Measurements from ENCODE around the gene CNTNAP2.

CNTNAP2 gene

DNA sequence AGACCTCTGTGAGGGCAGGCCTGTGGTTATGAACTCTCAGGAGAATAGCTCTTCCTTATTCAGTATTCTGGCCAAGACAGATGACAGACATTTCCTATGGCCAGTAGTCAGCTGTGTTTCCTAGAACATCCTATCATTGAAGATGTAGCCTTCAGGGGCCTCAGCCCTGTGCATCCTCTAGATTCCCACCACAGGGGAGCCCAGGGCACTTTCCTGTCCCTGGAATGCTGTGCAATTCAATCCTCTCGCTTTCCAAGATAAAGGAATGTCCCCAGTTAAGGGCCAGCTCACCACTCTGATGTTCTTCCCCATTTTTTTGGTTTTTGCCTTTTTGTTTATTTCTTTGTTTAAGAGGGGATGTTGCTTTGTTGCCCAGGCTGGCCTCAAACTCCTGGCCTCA lies 1895.2 kb downstream of the CNTNAP2 start:
- no peak overlapping the region for H3K4me3 ChIP-seq (ENCODE audit: low read depth, low read length)
- TF ChIP-seq, protein P1, sequence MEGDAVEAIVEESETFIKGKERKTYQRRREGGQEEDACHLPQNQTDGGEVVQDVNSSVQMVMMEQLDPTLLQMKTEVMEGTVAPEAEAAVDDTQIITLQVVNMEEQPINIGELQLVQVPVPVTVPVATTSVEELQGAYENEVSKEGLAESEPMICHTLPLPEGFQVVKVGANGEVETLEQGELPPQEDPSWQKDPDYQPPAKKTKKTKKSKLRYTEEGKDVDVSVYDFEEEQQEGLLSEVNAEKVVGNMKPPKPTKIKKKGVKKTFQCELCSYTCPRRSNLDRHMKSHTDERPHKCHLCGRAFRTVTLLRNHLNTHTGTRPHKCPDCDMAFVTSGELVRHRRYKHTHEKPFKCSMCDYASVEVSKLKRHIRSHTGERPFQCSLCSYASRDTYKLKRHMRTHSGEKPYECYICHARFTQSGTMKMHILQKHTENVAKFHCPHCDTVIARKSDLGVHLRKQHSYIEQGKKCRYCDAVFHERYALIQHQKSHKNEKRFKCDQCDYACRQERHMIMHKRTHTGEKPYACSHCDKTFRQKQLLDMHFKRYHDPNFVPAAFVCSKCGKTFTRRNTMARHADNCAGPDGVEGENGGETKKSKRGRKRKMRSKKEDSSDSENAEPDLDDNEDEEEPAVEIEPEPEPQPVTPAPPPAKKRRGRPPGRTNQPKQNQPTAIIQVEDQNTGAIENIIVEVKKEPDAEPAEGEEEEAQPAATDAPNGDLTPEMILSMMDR (conservative IDR thresholded peaks at IDR 0.05; ENCODE audit: low read depth, low read length) = no peak
- no peak for DNase-seq (ENCODE audit: low read depth)

DNA sequence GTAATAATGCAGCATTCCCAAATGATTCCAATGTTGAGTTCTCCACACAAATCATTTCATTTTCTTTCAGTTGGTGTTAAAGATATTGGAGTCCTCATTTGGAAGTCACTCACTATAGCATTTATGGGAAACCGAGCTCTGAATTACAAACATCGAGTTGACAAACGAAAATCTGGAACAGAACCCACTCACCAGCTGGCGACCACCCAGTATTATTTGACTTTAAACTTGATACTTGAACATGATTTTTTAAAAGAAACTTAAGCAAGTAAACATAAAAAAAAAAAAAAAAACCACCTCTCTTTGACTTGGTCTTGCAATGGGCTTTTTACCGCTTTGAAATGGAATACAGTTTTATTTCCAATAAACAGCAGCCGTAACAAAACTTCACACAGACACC lies 1897.4 kb downstream of the CNTNAP2 start:
- DNase-seq (ENCODE audit: low read depth) = no peak
- TF ChIP-seq, protein P1 (conservative IDR thresholded peaks at IDR 0.05; ENCODE audit: low read depth, low read length) = no peak

DNA sequence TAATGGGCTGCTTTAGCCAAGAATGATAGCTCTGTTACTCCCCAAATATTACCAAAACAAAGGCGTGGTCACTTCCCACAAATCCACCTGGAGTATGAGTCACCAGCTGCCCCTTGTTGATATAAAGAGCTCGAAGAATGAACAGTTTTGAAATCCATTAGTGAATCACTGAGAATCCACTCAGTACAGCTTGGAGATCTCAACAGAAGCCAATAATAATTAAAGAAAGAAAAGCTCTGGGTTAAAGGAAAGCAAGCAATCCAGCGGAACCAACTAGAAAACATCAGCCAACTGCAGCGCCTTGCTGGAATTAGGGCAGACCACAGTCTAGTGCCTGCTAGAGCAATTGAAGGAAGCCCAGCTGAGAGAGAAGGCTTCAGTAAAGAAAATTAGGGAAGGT lies 1897.9 kb downstream of the CNTNAP2 start:
- DNase-seq (ENCODE audit: low read depth) = no peak
- TF ChIP-seq, protein P1 (conservative IDR thresholded peaks at IDR 0.05; ENCODE audit: low read depth, low read length) = no peak
- no peak overlapping the region for H3K4me3 ChIP-seq (ENCODE audit: low read depth, low read length)

More for the DNA sequence above, 1897.4 kb downstream of the CNTNAP2 start:
- no peak overlapping the region for H3K4me3 ChIP-seq (ENCODE audit: low read depth, low read length)

DNA sequence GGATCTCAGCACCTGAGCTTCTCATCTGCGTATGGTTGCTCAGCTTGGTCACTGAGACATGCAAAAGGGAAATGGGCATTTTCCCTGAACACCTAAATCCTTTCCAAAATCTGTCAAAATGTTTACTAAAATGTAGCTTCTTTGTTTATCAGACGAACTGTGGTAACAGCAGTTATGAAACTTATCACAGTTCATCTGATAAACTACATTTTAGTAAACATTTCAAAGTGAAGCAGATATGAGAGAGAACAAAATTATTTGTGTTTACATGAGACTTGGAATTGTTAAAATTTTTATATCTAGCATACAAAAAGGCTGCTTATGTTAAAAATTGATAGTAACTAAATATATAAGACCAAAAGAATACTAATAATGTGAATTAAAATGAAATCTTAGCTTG lies 1900.5 kb downstream of the CNTNAP2 start:
- TF ChIP-seq, protein P1 (conservative IDR thresholded peaks at IDR 0.05; ENCODE audit: low read depth, low read length) = no peak
- DNase-seq (ENCODE audit: low read depth) = no peak
- no peak overlapping the region for H3K4me3 ChIP-seq (ENCODE audit: low read depth, low read length)

DNA sequence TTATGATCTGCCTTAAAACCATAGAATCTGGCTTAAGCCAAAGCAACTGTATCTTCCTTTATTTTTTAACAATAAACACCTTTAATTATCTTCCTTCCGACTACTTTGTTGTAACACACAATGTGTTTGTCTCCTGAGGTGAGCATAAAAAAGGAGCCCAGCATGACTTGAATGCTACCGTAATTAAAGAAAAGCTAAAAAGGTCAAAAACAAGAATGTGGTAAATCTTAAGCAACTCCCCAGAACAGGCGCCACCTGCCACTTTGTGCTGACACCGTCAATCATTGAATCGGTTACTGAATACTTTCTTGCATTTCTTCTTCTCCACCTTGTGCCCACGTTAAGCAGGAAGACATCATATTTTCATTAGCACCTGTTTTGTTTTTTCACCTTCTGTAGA lies 1904.1 kb downstream of the CNTNAP2 start:
- TF ChIP-seq, protein P1 (conservative IDR thresholded peaks at IDR 0.05; ENCODE audit: low read depth, low read length) = no peak
- no peak overlapping the region for H3K4me3 ChIP-seq (ENCODE audit: low read depth, low read length)
- no peak for DNase-seq (ENCODE audit: low read depth)

DNA sequence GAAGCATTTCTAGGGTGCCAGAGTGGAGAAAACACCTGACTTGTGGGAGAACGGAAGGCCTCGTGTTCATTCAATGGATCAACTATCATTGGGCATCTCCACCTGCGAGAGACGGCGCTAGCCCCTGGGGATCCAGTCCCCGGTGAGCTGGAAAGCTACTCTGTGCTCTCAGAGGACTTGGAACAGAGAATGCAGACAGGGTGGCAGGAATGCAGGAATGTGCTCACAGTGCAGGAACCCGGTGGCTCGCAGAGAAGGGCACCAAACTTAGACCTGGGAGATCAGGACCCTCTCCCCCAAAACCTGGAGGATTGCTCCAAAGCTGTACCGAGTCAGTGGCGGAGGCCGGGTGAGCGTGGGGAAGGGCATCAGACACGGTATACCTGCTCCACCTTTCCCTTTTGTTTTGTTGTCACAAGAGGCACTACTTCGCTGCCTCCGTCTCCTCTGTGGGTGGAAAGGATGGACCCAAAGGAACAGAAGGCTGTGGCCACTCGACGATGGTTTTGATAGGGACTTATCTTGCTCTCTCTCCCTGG lies 1905.0 kb downstream of the CNTNAP2 start:
- TF ChIP-seq, protein P1 (conservative IDR thresholded peaks at IDR 0.05; ENCODE audit: low read depth, low read length) = no peak
- no peak for DNase-seq (ENCODE audit: low read depth)
- no peak overlapping the region for H3K4me3 ChIP-seq (ENCODE audit: low read depth, low read length)

DNA sequence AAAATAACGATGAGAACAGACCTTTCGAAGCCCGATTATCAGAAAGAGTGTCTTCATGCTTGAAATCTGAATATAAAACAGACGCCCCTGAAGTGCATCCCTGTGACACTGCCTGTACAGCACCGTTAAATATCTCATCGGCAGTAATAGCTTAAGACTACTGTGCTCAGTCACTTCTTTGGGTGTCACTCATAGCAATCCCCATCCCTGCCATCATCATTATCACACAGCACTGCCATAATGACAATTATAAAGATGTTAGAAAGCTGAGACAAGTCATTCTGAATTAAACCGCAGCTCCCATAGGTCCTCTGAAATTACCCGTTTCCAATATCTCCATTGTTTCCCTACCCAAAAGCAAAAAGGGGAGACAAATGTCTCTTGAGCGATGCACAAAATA lies 1906.2 kb downstream of the CNTNAP2 start:
- TF ChIP-seq, protein P1 (conservative IDR thresholded peaks at IDR 0.05; ENCODE audit: low read depth, low read length) = no peak
- no peak overlapping the region for H3K4me3 ChIP-seq (ENCODE audit: low read depth, low read length)
- DNase-seq (ENCODE audit: low read depth) = no peak

All from choroid plexus epithelial cell (primary cell).